Measurements from ENCODE around the gene CEP131. TPM values are rescaled to one million over a fixed set of nuclear protein-coding genes. Genes with fewer than 3 reads are reported as not detected.

CEP131 gene
- total and polyA plus RNA-seq, 2 donors (not counting 3 experiments of a cell fraction or from before 2014, with no cell fraction given): 5.3 to 17.9 TPM

DNA sequence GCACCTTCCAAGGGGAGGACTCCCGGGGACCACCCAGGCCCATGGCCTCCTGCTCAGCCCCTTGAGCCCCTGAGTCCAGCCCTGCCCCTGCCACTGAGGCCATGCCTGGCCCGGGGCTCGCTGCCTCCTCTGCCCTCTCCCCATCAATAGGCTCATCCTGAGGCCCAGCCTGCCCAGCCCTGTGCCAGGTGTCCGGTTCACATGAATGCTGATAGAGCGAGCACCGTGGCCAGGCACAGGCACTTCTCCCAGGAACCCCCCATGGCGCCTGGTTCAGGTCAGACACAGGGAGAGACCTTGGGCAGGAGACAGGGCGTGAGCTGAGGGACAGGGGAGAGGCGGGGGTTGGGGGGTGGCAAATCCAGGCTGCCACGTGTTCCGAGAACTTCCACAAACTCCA, 60.3 kb downstream of the CEP131 start:
- BruUV-seq (replicated peaks): no TSS peak
- H3K27me3 ChIP-seq (ENCODE audit: control insufficient read depth in 2 of 2, insufficient read depth in 2 of 2, low read length in 2 of 2): peaks cover 5 to 6% of the 10 kb centered on the region in 2 experiments
- FAIRE-seq (no peak), DNase-seq (ENCODE audit: low read depth, low spot score) (no peak)
- H4K20me1 ChIP-seq (replicated peaks; ENCODE audit: control insufficient read depth, extremely low read depth, insufficient read depth, low read length): no peaks in the 10 kb centered on the region
- ChIA-PET CTCF (no interaction called here), POLR2A (no interaction called here)
- H2AFZ ChIP-seq (ENCODE audit: low read depth, low read length): no peak overlapping the region
- TF ChIP-seq POLR2AphosphoS5 (IDR thresholded peaks at IDR 0.05; ENCODE audit: insufficient read depth, low read depth, low read length): no peak
- TF ChIP-seq GATA2 (IDR thresholded peaks at IDR 0.05; ENCODE audit: insufficient read depth, insufficient read length, low read depth, low read length): no peak
- no peak for TF ChIP-seq MAX (IDR thresholded peaks at IDR 0.05; ENCODE audit: insufficient read depth, insufficient read length)
- TF ChIP-seq CTCF (IDR thresholded peaks at IDR 0.05; ENCODE audit: extremely low read depth in 1 of 2, insufficient read depth in 1 of 2, low read depth in 1 of 2, low read length in 2 of 2): no peak
- no peak for TF ChIP-seq POLR2A (IDR thresholded peaks at IDR 0.05; ENCODE audit: low read depth, low read length)
- dilution Hi-C loops (cut with MboI; ENCODE audit: extremely low pct_ligation_motif_present, low sequenced_read_pairs) (no loop called here), intact Hi-C loops (cut with micrococcal nuclease) (no loop called here)
- H3K9me1 ChIP-seq (replicated peaks; ENCODE audit: control insufficient read depth, extremely low read depth, insufficient read depth, low read length): no peaks in the 10 kb centered on the region
- H3K4me1 ChIP-seq (ENCODE audit: control insufficient read depth, extremely low read depth, insufficient read depth, low read length): peaks cover 4% of the 10 kb centered on the region
- H3K4me3 ChIP-seq (replicated peaks in 1 of 3; ENCODE audit: insufficient read depth in 1 of 3, low read depth in 1 of 3, low read length in 3 of 3): no peak overlapping the region
- H3K9ac ChIP-seq (replicated peaks; ENCODE audit: extremely low read depth, insufficient read depth, low read length): no peak overlapping the region
- no peaks in the 10 kb centered on the region for H3K79me2 ChIP-seq (ENCODE audit: control insufficient read depth, insufficient read depth, low read length)
- H3K4me2 ChIP-seq (ENCODE audit: insufficient read depth, low read length): no peak overlapping the region
- H3K36me3 ChIP-seq (ENCODE audit: control insufficient read depth in 2 of 2, extremely low read depth in 1 of 2, insufficient read depth in 2 of 2, low read length in 2 of 2): no peaks in the 10 kb centered on the region
- no peak overlapping the region for H3K27ac ChIP-seq (ENCODE audit: insufficient read depth, low read depth, low read length)
- no peaks in the 10 kb centered on the region for H3K9me3 ChIP-seq (replicated peaks; ENCODE audit: control insufficient read depth, insufficient read depth, low read length)

DNA sequence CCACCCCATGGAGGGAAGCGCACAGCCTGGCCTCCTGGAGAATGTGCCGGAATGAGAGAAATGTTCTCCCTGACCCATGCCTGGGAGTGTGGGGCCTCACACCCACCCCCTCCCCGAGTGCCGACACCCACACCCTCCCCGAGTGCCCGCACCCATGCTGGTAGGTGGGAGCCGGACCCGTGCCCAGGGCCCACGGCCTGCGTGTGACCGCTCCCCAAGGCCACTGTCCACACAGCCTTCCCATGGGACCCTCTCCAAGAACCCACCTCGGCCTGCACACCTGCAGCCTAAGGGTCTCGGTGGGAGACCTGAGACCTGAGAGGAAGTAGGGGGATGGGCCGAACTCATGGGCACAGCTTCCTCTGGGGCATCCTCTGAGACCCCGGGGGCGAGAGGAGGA, 60.8 kb downstream of the CEP131 start:
- Histone ChIP-seq H3K4me2 (ENCODE audit: insufficient read depth, low read length) (no peak overlapping the region), H4K20me1 (replicated peaks; ENCODE audit: control insufficient read depth, extremely low read depth, insufficient read depth, low read length) (no peaks in the 10 kb centered on the region), H3K79me2 (ENCODE audit: control insufficient read depth, insufficient read depth, low read length) (no peaks in the 10 kb centered on the region), H3K9me1 (replicated peaks; ENCODE audit: control insufficient read depth, extremely low read depth, insufficient read depth, low read length) (no peaks in the 10 kb centered on the region), H3K9ac (replicated peaks; ENCODE audit: extremely low read depth, insufficient read depth, low read length) (no peak overlapping the region), H3K27ac (ENCODE audit: insufficient read depth, low read depth, low read length) (no peak overlapping the region), H3K4me1 (ENCODE audit: control insufficient read depth, extremely low read depth, insufficient read depth, low read length) (peaks cover 4% of the 10 kb centered on the region), H3K9me3 (replicated peaks; ENCODE audit: control insufficient read depth, insufficient read depth, low read length) (no peaks in the 10 kb centered on the region), H3K36me3 (ENCODE audit: control insufficient read depth in 2 of 2, extremely low read depth in 1 of 2, insufficient read depth in 2 of 2, low read length in 2 of 2) (no peaks in the 10 kb centered on the region), H3K4me3 (replicated peaks in 1 of 3; ENCODE audit: insufficient read depth in 1 of 3, low read depth in 1 of 3, low read length in 3 of 3) (no peak overlapping the region), H2AFZ (ENCODE audit: low read depth, low read length) (no peak overlapping the region), H3K27me3 (ENCODE audit: control insufficient read depth in 2 of 2, insufficient read depth in 2 of 2, low read length in 2 of 2) (peaks cover 4 to 6% of the 10 kb centered on the region in 2 experiments)
- DNase-seq (ENCODE audit: low read depth, low spot score): no peak
- ChIA-PET CTCF (no interaction called here), POLR2A (no interaction called here)
- dilution Hi-C loops (cut with MboI; ENCODE audit: extremely low pct_ligation_motif_present, low sequenced_read_pairs): no loop called here
- no peak for TF ChIP-seq JUN (IDR thresholded peaks at IDR 0.05; ENCODE audit: borderline replicate concordance, insufficient read depth, insufficient read length, low read depth)
- TF ChIP-seq EZH2 (IDR thresholded peaks at IDR 0.05; ENCODE audit: borderline replicate concordance, low read depth, low read length, severe bottlenecking): no peak
- no peak for TF ChIP-seq FOS (IDR thresholded peaks at IDR 0.05; ENCODE audit: borderline replicate concordance, insufficient read depth, low read length)
- TF ChIP-seq MYC (IDR thresholded peaks at IDR 0.05; ENCODE audit: low read depth, low read length): no peak
- no peak for TF ChIP-seq GATA2 (IDR thresholded peaks at IDR 0.05; ENCODE audit: insufficient read depth, insufficient read length, low read depth, low read length)
- TF ChIP-seq POLR2A (IDR thresholded peaks at IDR 0.05; ENCODE audit: low read depth, low read length): no peak
- no peak for FAIRE-seq
- intact Hi-C loops (cut with micrococcal nuclease): no loop called here
- no TSS peak for BruUV-seq (replicated peaks)
